SK-N-DZ (cell line): ENCODE data around the gene ATP5IF1.

ENCODE experiments used
- DNase-seq: peaks from one replicate; pipeline ENCODE4 v3.0.0-alpha.2; 2015; ENCODE audit warnings: low spot score

Gene ATP5IF1

DNA sequence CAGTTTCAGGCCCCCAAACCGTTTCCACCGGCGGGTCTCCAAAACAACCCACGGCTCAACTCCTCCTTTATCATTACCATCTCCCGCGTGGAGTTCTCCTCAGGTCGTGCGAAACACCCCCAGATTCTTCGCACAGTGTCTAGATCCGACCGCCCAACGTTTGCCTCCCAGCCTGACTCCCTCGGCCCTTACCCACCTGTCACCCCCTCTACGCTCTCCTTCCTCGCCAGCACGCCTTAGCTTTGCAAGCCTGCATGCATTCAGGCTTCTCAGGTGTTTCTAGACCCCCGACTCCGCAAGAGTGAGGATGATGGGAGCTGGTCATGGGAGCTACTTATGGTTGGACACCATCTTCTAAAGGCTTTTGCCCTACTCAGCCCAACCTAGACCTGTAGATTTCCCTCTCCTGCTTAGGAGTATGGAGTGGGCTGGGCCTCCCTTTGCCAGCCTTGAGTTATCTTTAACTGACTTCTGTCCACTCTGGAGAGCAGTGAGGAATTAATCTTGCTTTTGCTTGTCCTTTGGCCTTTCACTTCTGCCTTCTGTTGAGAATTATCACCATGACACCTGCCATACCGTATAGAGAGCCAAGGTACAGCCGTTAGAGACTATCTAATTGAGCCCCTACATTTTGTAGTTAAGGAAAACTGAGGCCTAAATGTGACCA lies 865 bp downstream of the ATP5IF1 start:
- DNase-seq, result no peak

DNA sequence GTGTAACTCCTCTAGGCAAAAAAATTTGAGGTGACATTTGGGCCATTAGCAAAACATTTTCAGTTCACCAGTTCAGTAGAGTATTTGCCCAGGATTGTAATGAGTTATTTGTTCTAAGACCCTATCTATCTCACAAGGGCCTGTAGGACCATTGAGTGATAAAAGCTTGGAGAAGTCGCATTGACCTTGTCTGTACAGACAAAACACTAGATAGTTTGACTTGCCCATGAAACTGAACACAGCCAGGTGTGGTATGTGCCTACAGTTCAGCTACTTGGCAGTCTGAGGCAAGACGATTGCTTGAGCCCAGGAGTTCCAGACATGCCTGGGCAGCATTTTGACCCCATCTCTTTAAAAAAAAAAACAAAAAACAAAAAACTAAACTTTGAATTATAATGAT lies 3.1 kb downstream of the ATP5IF1 start:
- DNase-seq, result no peak

DNA sequence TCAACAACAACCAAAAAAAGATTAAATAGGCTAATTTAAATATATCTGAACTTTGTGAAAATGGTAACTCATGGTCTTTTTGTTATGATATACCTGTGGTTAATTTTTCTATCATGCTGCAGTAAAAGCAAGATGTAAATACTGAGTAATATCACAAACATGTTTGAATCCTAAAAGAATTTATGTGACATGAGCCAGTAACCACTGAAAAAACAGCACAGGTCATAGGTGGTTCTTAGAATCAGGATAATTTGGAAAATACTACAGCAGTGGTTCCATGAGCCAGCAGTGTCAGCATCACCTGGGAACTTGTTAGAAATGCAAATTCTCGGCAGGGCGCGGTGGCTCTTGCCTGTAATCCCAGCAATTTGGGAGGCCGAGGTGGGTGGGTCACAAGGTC lies 4.1 kb downstream of the ATP5IF1 start:
- DNase-seq, result no peak

DNA sequence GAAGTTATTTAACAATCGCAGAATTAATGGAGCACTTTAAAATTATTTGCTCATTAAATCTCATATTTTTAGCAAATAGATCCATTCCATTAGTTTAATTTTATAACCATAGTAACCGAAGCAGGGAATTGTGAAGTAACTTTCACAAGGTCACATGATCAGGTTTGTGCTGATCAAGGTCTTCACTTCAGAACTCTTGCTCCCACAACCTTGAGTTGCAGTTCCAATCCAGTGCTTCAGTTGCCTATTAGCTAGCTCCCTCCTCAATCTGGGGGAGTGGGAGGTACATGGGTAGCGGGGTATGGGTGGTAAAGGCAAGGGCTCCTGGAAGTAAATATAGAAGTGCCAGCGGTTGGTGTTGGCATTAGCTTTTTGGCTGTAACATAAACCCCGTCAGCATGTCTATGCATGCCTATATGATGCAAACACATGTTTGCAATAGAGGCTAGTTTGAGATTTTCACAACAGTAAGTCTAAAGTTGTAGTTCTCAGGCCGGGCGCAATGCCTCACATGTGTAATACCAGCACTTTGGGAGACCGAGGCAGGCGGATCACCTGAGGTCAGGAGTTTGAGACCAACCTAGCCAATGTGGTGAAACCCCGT lies 5.8 kb downstream of the ATP5IF1 start:
- no peak for DNase-seq

DNA sequence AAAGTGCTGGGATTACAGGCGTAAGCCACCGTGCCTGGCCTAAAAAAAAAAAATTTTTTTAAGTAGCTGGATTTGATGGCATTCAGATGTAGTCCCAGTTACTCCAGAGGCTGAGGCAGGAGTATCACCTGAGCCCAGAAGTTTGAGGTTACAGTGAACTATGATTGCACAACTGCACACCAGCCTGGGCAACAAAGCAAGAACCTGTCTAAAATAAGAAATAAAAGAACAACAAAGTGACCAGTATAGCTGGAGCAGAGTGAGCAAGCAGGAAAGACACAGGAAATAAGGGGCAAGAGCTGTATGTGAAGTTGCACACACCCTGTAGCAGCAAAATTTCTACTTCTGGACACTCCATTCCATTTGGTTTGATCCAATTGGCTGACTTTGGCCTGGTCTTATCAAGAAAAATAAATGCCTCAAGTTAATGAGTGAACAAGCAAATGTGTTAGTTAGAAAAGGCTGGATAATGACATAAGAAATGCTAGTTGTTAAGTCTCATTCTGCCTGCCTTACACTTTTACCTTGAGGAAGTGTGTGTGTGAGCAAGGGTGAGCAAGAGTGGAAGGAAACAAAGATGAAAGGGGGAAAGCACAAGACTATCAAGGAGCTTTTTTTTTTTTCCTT lies 7.9 kb downstream of the ATP5IF1 start:
- no peak for DNase-seq

DNA sequence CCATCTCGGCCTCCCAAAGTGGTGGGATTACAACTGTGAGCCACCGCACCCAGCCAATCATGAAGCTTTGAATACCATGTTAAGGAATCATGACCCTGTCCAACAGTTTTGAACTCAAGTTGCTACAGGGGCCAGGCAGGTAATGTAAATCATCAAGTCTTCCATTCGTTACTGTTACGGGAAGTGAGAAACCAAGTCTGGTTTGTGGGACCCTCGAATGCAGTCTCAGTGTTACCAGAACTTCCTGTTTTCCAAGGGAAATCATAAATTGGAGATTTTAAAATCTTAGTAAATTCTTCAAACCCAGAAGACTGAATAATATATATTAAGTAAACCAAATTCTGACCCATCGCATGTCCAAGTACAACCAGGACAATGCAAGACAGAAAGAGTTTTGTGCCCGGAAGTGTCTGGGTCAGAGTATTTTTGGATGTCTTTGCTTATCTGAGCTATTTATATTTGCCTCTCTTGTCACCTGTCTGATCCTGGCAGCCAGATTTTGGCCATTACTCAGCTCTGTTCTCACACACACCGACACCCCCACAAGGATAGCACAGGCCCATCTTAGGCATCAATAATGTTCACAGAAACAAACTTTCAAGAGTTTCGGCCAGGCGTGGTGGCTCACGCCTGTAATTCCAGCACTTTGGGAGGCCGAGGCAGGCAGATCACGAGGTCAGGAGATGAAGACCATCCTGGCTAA lies 8.8 kb downstream of the ATP5IF1 start:
- no peak for DNase-seq

DNA sequence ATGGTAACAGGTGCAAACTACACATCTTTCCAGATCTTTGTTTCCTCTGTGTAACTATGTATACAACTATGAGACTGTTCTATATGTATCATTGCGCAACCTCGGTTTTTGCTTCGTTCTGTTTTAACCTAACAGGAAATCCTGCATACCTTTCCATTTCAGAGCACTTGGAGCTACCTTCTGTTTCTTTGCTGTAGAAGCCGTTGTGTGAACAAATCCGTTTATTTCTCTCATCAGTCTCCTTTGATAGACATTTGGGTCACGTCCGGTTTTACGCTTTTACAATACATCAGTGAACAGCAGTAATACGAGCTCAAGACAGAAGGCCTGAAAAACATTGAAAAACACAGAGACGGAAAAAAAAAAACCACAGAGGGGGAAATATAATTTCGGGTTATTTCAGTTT lies 10.5 kb downstream of the ATP5IF1 start:
- DNase-seq, result no peak

DNA sequence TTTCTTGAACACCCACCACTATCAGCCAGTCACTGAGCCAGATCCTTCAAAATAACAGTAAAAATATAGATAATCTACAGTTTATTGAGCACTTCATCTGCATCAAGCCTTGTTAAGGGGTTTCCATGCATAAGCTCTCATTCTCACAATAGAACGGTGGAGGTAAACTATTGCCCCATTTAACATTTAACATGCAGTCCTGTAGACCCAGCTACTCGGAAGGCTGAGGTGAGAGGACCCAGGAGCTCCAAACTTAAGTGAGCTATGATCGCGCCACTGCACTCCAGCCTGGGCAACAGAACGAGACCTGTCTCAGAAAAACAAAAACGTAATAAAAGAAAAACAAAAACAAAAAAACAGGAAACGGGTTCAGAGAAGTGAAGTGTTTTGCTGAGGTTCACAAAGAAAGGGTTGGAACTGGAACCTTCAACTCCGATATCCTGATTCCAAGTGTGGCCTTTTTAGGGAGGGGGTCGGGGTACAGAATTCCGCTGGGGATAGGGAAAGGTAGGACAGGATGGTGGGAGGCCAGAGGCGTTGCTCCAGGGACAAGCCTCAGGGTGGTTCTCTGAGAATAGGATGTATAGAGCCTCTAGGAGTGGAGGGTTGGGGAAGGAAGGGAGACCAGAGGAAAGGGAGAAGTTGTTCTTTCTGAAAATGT lies 11.8 kb downstream of the ATP5IF1 start:
- DNase-seq, result no peak

DNA sequence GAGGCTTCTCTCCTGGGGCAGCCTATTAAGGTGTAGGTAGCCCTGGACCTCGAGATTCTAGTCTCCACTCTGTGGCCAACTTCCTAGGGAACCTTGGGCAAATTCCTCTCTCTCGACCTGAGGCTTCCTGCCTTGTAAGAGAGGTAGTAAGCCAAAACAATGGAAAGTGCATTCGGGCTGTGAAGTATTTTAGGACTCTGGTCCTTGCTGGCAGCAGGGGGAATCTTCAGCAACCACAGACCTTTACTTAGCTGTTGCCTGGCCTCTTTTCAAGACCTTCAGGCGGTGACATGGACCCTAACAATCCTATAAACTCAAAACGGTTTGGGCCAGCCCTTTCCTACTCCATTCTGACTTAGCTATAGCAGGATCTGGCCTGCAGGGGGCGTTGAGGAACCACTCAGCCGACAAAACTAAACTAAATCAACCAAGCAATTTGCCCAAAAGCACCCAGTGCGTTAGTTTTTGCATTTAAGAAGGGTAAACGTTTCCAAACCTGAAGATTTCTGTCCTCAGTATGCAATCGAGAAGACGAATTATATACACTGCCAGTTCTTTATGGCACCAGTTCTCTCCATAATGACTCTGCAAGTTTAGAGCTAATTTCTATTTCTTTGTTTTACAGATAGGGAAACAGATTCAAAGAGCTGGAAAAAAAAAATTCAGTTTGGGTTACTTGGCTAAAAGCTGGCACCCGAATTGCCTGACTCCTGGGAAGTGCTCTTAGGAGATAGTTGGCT lies 12.5 kb downstream of the ATP5IF1 start:
- peak; percentile 63 for DNase-seq

DNA sequence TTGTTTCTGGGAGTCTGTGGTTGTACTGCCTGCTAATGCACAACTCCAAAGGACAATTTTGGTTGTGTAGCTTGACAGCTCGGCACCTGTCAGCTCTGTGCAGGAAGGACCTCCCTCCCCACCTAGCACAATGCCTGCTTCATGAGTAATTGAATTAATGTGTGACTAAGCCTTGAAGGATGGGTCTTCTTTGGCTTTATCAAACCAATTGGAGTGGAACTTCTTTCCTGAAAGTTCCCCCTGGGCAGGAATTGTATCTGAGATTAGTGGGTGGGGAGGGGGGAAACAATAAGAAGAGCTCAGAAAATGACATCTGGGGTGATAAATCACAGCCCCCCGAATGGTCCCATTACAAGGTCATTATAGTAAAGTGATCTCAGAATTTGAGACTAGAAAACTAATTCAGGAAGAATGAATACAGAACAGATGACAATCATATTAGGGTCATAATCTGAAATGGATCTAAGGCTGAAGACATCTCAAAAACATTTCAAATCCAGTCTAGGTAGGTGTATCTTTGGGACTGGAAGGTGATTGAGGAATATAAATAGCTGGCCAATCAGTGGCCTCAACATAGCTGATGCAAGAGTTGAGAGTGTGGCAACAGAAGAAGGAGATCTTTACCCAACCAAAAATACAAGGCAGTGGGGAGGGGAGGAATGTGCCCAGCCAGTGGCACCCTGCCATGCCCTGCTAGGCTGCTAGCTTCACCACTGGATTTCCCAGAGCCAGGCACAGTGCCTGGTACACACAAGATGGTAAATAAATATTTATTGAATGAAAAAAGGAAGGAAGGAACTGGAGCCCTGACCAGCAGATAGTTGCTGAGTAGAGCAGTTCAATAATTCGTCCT lies 13.3 kb downstream of the ATP5IF1 start:
- DNase-seq, result peak; percentile 23

DNA sequence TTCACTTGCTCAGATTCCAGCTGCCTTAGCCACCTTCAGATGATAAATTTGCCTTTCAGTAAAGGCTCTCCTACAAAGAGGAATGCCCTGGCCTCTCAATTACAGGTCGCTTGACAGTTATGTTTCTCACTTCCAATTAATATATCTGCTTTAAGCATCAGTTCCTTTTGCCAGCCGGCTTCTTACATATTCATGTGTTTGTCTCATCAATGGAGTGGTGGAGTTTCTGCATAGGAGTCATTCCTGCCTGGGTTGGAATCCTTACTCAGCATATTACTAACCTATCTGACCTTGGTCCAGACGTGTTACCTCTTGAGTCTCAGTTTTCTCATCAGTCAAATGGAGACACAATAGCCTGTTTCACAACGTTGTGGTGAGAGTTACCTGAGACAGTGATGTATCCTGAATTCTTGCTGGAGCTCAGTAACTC lies 14.0 kb downstream of the ATP5IF1 start:
- no peak for DNase-seq

DNA sequence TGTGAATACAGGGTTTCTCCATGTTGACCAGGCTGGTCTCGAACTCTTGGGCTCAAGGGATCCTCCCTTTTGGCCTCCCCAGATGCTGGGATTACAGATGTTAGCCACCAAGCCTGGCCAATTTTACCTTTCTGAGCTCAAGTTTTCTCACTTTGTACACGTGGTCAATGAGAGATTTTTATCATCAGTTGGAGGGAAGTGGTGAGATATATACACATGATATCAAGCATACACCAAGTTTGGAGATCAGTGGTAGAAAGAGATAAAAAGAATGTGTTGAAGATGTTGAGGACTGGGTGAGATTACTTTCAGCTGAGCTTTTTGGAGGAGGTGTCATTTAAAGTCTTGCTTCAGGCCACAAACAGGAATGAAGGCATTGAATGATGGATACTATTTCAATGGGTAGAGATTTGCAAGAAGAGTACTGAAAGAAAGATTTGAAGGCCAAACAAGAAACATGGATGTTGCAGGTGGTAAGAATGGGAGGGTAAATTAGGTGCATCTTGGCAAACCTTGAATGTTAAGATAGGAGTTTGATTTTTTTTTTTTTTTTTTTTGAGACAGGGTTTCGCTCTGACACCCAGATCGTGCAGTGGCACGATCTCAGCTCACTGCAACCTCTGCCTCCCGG lies 20.4 kb downstream of the ATP5IF1 start:
- no peak for DNase-seq

DNA sequence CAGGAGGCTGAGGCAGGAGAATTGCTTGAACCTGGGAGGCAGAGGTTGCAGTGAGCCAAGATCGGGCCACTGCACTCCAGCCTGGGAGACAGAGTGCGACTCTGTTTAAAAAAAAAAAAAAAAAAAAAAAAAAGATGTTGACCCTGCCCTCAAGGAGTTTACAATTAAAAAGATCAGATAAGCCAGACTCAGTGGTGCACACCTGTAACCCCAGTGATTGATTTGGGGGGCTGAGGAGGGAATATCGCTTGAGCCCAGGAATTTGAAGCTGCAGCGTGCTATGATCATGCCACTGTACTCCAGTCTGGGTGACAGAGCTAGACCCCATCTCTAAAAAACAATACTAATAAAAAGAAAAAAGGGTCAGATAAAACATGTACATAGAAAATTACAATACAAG lies 21.8 kb downstream of the ATP5IF1 start:
- no peak for DNase-seq

DNA sequence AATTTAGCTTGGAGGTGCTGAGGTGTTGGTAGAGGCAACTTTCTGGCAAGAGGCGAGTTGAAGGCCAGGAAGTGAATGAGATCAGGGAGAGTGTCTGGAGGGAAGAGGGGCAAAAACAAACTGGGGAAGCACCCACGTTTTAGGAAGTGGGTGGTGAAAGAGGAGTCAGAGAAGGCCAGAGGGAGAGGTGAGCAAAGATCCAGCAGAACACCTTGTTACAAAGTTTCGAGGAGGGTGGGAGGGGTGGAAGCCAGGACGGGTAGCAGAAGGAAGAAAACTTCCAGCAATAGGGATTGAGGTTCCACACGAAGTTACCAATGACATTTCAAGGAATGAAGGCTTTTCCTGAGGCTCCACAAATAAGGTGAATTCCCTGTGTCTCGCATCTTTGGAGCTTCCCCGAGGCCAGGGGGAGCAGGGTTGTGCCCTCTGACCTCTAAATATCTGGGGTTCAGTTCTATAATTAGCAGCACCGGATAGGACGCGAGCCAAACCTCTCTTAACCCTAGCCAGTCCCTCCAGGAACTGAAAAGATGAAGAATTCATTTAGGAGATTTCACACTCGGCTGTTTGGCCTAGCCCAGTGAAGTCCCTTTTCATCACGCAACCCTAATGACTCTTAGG lies 22.8 kb downstream of the ATP5IF1 start:
- no peak for DNase-seq

DNA sequence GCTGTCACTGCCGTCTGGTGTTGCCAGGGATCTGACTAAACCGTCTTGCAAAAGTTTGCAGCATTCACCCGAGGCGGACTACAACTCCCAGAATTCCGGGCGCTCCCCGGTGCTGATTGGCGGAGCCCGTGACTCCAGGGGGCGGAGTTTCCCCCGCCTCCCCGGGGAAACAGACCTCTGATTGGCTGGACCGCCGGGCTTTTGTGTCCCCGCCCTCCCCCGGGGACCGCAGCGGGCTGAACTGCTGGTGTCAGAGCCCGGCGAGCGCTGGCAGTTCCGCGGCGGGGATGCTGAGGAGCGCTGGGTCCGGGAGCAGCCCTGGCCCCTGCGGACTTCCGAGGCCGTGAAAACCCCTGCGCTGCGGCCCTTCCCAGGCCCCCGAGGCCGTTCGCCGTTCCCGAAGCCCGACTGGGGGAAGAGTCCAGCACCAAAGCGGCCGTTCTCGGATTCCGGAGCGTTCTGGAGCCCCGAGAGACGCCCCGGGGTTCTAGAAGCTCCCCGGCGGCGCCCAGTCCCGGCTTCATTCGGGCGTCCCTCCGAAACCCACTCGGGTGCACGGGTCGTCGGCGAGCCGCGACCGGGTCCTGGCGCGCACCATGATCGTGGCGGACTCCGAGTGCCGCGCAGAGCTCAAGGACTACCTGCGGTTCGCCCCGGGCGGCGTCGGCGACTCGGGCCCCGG lies 23.5 kb downstream of the ATP5IF1 start, which contains the start of gene SESN2:
Gene SESN2 (plus strand): TSS at position 267 of the 682 bp plus-strand sequence. CDS start 330 bp downstream, at position 597.
- DNase-seq, result peak; percentile 96

DNA sequence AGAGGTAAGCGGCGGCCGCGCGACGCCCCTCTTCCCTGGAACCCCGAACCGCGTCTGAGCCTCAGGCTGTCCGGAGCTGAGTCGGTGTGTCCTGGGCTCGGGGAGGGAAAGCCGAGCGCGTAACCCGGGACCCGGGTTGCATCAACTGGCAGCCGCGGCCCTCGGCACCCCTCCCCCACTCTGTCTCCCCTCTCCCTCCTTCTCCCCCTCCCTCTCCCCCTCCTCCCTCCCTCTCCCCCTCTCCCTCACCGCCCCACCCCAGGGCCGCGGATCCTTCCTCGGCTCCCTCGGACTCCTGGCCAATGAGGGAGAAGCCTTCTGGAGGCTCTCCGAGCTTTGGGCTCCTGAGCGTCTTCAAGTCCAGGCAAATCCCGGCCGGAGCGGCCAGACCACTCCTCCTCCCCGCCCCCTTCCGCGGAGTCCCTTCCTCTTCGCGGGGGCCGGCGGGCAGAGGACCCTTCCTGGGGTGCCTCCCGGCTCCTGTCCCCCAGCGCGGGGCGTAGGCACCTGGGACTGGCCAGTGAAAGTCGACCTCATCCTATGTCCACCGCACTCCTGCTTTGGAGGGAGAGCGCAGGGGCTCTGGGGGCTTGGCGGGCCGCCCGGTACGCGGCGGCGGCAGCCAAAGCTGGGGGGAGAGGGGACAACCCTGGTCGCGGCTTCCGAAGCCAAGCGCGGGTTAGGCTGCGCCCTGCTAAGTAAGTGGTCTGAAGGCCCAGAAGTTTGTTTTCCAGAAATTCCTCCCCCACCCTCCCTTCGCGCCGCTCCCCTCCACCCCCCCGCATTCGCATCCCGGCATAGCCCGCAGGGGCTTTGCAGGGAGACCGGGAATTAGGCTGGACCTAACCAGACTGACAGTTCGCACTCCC lies 24.2 kb downstream of the ATP5IF1 start:
- DNase-seq, result peak; percentile 81

DNA sequence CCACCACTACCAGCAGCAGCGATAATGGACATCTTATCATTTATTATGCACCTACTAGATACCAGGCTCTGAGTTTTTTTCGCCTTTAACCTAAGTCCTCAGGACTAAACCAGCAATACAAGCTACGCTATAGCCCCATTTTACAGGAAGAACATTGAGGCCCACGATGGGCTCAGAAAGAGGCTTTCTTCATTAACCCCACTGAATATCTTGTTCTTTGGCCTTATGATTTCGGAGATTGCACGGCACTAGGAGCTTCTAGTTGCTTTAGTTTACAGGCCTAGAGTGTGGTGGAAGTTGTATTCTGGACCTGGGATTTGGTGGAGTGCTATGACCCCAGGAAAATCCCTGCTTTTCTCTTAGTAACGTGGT lies 24.9 kb downstream of the ATP5IF1 start:
- no peak for DNase-seq

DNA sequence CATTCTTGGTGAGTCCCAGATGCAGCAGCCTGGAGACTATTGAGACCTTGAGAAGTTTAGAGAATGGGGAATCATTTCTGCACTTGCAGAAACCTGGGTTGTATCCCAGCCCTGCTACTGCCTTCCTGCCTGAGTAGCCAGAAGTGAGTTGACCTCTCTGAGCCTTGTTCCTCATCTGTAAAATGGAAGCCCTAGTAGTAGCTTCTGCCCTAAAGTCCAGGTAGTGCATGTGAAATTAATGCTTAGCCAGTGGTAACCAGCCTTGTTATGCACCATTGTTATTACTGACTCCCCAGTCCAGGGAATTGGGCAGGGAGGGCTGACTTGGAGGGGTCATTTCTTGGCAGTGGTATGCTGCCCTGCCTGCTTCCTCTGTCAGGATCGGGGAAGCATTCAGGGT lies 29.0 kb downstream of the ATP5IF1 start:
- DNase-seq, result no peak
